Measurements from ENCODE around the gene TMEM132D.

TMEM132D gene

GRCh38 chr12:129371268-129371667 lies 532.6 kb downstream of the TMEM132D start:
- DNase-seq (ENCODE audit: low read depth in 2 of 2, low spot score in 1 of 2): no peak

DNA sequence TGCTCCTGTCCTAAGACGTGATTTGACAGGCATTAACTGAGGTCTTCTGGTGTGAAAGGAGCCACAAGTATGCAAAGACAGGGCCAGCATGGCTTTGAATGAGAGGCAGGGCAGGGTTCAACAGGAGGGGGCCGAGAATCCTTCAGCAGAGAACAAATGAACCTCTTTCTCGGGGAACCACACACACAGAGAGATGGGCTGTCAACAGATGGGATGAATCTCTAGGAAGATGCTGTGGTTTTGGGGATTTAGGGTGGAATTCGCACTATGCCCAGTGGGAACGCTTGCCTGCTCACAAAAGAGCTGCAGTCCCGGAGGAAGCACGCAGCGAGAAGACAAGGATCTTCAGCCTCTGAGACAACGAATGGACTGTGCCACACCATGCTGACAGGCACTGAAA lies 537.2 kb downstream of the TMEM132D start:
- no peak for DNase-seq (ENCODE audit: low read depth in 2 of 2, low spot score in 1 of 2)

DNA sequence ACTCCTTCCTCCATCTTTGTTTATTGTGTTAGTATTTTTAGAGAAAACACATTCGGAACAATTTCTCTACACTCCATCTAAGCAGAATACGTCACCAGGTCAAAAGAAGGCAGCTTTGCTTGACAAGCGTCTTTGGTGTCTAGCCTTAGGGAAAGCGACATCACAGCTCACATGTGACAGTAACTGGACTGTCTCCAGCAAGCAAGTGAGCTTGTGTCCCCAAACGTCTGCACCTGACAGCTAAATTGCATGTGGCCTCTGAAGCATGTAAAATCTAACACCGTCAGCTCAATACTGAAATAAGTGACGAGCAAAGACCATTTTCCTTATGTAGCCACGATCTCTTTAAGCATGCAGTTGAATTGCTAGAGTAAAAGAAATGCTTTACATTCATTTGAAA lies 540.8 kb downstream of the TMEM132D start:
- DNase-seq (ENCODE audit: low read depth in 2 of 2, low spot score in 1 of 2): no peak

- DNase-seq (ENCODE audit: low read depth in 2 of 2, low spot score in 1 of 2): no peak
Observed at GRCh38 chr12:129357233-129357632, 546.6 kb downstream of the TMEM132D start.

- no peak for DNase-seq (ENCODE audit: low read depth in 2 of 2, low spot score in 1 of 2)
Observed at GRCh38 chr12:129351481-129351880, 552.3 kb downstream of the TMEM132D start.

- DNase-seq (ENCODE audit: low read depth in 2 of 2, low spot score in 1 of 2): no peak
Observed at GRCh38 chr12:129339336-129339735, 564.5 kb downstream of the TMEM132D start.

GRCh38 chr12:129337413-129337812 lies 566.4 kb downstream of the TMEM132D start:
- no peak for DNase-seq (ENCODE audit: low read depth in 2 of 2, low spot score in 1 of 2)

DNA sequence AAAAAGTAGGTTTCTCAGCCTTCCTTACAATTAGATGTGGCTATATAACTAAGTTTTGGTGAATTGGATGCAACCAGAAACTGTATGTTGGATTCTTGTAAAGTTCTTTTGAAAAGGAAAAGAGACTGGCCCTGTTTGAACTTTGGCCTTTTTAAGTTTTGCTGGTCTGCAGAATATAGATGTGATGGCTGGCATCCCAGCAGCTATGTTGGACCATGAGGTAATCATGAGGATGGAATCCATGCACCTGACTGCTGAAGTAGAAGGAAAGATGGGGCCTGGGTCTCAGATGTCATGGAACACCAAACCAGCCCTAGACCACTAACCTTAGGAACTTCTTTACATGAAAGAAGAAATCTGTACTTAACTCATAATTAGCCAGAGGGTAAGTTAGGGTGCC lies 568.1 kb downstream of the TMEM132D start:
- no peak for DNase-seq (ENCODE audit: low read depth in 2 of 2, low spot score in 1 of 2)

DNA sequence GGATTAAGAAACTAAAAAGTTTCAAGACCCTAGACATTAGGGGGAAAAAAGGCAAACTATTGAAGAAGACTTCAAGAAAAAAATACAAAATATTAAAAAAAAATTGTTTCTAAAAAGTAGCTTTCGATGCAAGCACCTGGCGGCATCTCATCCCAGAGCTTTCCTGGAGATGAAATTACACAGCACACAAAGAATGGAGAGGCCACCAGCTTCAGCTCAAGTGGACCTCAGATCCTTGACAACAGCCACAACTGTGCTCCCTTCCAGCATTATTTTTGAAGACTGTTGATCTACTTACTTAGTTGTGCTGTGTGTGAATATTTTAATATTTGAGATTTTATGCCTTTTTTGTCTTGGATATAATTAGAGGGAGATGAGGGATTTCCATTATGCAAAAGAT lies 571.5 kb downstream of the TMEM132D start:
- no peak for DNase-seq (ENCODE audit: low read depth in 2 of 2, low spot score in 1 of 2)

DNA sequence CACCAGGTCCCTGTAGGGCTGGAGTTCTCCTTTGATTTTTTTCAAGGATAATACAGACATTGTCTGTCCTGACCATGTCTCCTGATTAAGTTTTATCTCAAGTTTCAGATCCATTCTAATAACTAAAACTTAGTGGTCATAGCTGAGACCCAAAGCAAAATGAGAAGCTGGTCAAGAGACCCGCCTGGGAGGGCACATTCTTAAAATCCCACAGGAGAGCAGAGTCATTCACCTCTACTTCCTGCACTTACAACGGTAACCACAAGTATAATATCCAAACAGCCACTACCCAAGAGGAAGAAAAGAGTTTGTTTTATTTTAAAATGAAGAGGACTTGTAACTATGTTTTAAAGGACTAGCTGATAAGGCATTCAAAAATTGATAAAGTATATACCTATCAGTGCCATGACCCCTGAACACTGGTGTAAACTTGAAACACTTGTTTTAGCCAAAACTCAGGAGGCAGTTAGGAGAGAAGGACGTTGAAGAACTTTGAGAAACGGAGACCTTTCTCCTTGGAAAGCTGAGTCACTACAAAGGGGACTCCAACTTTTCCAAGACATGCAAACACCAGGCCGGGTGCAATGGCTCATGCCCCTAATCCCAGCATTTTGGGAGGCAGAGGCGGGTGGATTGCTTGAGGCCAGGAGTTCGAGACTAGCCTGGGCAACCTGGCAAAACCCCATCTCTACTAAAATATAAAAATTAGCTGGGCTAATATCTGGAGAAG lies 572.3 kb downstream of the TMEM132D start:
- no peak for DNase-seq (ENCODE audit: low read depth in 2 of 2, low spot score in 1 of 2)

DNA sequence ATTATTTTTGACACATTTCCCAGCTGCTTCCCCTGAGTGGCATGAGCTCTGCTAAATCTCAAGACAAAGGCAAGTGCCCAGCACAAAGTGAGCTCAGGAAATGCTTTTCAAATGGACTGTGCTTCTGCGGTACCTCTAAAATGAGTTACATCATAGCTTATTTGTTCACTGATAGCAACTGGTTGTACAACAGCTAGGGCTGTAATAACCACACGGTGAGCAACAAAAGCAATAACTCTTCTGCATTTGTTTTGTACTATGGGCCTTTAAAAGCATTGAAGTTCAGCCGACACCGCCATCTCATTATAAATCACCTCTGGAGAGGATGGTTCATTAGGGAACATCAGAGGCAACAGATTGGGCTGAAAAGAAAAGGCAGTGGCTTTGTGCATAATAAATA lies 575.6 kb downstream of the TMEM132D start:
- no peak for DNase-seq (ENCODE audit: low read depth in 2 of 2, low spot score in 1 of 2)

DNA sequence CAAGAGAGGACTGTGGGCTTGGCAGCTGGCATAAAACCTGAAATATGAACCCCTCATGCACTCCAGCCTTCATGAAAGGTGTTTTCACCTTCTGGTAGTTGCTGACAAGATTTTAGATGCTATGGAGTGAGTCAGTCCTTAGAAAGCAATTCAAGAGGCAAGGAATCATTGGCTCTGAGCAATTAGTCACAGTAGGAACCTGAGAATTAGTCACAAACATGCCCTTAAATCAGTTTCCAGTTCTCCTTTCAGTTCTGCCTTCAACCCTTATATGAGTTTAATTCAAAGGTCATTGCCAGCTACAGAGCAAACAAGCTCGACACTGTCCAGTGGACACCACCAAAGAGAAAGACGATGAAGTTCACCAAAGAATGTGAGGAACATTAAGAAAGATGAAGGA lies 578.3 kb downstream of the TMEM132D start:
- DNase-seq (ENCODE audit: low read depth in 2 of 2, low spot score in 1 of 2): no peak

- no peak for DNase-seq (ENCODE audit: low read depth in 2 of 2, low spot score in 1 of 2)
Observed at GRCh38 chr12:129312048-129312447, 591.8 kb downstream of the TMEM132D start.

- no peak for DNase-seq (ENCODE audit: low read depth in 2 of 2, low spot score in 1 of 2)
Observed at GRCh38 chr12:129310346-129310745, 593.5 kb downstream of the TMEM132D start.

- no peak for DNase-seq (ENCODE audit: low read depth in 2 of 2, low spot score in 1 of 2)
Observed at GRCh38 chr12:129305851-129306250, 598.0 kb downstream of the TMEM132D start.

- DNase-seq (ENCODE audit: low read depth in 2 of 2, low spot score in 1 of 2): no peak
Observed at GRCh38 chr12:129304529-129304928, 599.3 kb downstream of the TMEM132D start.

DNA sequence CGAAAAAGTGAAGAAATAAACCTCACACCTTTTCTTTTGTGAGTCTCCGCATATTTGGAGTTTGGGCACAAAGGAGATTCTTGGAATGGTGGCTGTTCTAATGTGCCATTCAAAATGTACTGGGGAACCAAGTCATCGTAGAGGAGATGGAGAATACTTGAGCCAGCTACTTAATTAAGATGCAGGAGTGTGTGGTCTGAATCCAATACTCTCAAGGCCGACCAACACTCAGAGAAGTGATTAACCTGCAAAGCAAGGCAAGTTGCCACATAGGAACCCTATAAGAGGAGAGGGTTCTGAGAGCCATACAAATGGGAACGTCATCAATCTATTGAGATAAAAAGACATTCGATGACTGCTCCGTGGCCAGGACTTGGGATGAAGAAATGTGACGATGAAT lies 603.8 kb downstream of the TMEM132D start:
- no peak for DNase-seq (ENCODE audit: low read depth in 2 of 2, low spot score in 1 of 2)

DNA sequence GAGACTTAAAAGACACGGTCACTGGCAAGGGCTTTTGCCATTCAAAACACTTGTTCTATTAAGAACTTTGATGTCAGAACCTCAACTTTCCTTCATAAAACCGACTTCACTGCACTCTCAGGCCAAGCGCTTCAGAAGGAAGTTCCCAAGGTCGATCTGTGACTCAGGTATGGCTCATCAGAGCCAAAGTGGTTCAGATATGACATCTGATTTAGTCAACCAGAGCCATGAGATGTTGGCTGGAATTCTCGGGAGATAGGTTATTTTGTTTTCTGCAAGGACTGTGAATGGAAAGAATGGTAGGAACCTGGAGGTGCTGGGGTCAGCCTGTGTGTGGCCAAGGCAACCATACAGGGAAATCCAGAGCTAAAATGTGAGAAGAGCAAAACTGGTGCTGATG lies 604.9 kb downstream of the TMEM132D start:
- DNase-seq (ENCODE audit: low read depth in 2 of 2, low spot score in 1 of 2): no peak

GRCh38 chr12:129296671-129297070 lies 607.2 kb downstream of the TMEM132D start:
- no peak for DNase-seq (ENCODE audit: low read depth in 2 of 2, low spot score in 1 of 2)

- DNase-seq (ENCODE audit: low read depth in 2 of 2, low spot score in 1 of 2): no peak
Observed at GRCh38 chr12:129294868-129295267, 609.0 kb downstream of the TMEM132D start.

DNA sequence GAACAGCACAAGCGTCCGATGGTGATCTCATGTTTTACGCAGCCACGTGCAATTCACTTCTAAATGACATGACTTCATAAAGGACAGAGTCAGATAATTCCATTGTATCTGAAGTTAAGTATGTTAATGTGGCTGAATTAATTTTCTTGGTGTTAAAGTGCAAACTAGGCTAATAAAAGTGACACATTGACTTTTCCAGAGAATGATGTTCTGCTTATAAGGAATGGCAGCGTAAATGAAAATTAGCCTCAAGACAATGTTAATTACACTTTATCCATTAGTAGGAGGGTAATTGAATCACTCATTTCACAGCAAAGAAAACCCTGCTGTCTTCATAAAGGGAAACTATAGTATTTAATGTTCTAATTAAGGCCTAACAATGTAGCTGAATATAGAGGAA lies 624.1 kb downstream of the TMEM132D start:
- no peak for DNase-seq (ENCODE audit: low read depth in 2 of 2, low spot score in 1 of 2)

DNA sequence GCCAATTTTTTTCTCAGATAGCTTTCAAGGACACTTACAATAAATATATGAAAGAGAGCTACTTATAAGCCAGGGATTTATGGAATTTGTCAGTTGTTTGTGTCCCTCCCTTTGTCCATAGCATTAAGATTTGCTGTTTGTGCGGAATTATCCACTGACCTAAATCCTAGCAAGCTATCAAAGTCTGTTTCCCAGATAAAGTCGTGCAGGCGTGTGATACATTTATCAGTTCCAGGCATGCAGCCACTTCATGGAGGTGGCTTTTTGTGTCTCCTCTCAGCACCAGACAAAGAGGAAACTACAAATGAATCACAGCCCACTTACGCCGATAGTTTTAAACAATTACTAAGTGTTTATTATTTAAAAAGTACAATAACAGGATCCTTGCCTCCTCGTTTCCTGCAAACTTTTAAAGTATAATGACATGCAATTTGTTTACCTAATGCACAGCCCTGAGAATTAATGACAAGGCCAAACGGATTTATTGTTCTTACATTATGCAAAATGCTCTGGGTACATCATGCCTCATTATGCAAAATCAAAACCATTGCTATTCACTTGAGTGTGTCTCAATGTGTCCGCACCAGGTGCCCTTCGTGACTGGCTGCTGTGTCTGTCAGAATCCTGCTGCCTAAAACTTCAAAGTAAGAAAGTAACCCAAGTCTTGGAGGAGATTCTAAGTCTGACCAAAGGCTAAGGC lies 627.3 kb downstream of the TMEM132D start:
- DNase-seq (ENCODE audit: low read depth in 2 of 2, low spot score in 1 of 2): no peak
